Small intestine (tissue), 7 donors: ENCODE measurements around the gene BLVRB. TPM values are rescaled to one million over a fixed set of nuclear protein-coding genes. Genes with fewer than 3 reads are reported as not detected.
"Not testable (repeated sequence)": the region's sequence is repeated elsewhere in the genome, so short reads cannot be mapped to it uniquely, and the experiment has no call there.

Experiments used
- DNase-seq, 2 donors: peaks; one replicate each; pipeline versions ENCODE4 v3.0.0 to v3.0.0-alpha.2; 2013
- FAIRE-seq: peaks from 2 replicates; lab custom pipeline; 2012; peaks lifted over from hg19 to GRCh38; lab: Jason Lieb, UNC
- H3K27ac ChIP-seq, 3 donors: one replicate each; pipeline ENCODE4 v1.5.1; 2013; ENCODE audit warnings: low read length in 2 of 3, mild to moderate bottlenecking in 2 of 3, control low read depth in 1 of 3, inconsistent platforms in 1 of 3, low read depth in 1 of 3, moderate library complexity in 1 of 3
- H3K27me3 ChIP-seq, 3 donors: one replicate each; pipeline ENCODE4 v1.6.1; 2013; ENCODE audit warnings: low read length in 3 of 3, inconsistent platforms in 1 of 3; ENCODE audit not compliant: control insufficient read depth in 3 of 3, insufficient read depth in 3 of 3
- H3K36me3 ChIP-seq, 3 donors: one replicate each; pipeline ENCODE4 v1.6.1; 2013; ENCODE audit warnings: low read length in 3 of 3, inconsistent platforms in 1 of 3, low read depth in 1 of 3, mild to moderate bottlenecking in 1 of 3, moderate library complexity in 1 of 3; ENCODE audit not compliant: control insufficient read depth in 3 of 3, insufficient read depth in 2 of 3
- H3K4me1 ChIP-seq, 3 donors: one replicate each; pipeline ENCODE4 v1.6.1; 2013; ENCODE audit warnings: low read length in 2 of 3, inconsistent platforms in 1 of 3, low read depth in 1 of 3, mild to moderate bottlenecking in 1 of 3, moderate library complexity in 1 of 3; ENCODE audit not compliant: control insufficient read depth in 3 of 3, insufficient read depth in 2 of 3
- H3K4me3 ChIP-seq, 3 donors: one replicate each; pipeline ENCODE4 v1.5.1; 2013; ENCODE audit warnings: low read length in 3 of 3, control low read depth in 1 of 3, inconsistent platforms in 1 of 3, low read depth in 1 of 3, mild to moderate bottlenecking in 1 of 3, moderate library complexity in 1 of 3
- H3K9me3 ChIP-seq, 2 donors: one replicate each; pipeline ENCODE4 v1.6.1; 2013; ENCODE audit warnings: low read depth in 1 of 2, low read length in 1 of 2; ENCODE audit not compliant: control insufficient read depth in 2 of 2, insufficient read depth in 1 of 2
- whole genome bisulfite sequencing, 3 donors: extraction: QIAGEN DNeasy Blood & Tissue Kit; methylation state at CpG; one replicate each; pipeline ENCODE4 v1.1.7; 2013; 5-methylcytosine and 5-hydroxymethylcytosine counted together
- polyA plus RNA-seq, 4 donors: library from polyadenylated mRNA; stranded (reverse) in 3 of 4; unstranded in 1 of 4; fragments of 200-250 nt in 3 of 4; fragments of 120-200 nt in 1 of 4; gene quantifications; one replicate each; pipeline versions ENCODE4 v1.2.1 to v1.2.3, GENCODE V29; 2013
- donor health status: healthy with polysubstance abuse.
- donor health status: control.
- donor health status: control.
- donor health status: Bipolar disorder and iron deficiency.
- donor health status: healthy.

The BLVRB gene
- polyA plus RNA-seq, 4 donors, result 101 to 206 (median 201) TPM

DNA sequence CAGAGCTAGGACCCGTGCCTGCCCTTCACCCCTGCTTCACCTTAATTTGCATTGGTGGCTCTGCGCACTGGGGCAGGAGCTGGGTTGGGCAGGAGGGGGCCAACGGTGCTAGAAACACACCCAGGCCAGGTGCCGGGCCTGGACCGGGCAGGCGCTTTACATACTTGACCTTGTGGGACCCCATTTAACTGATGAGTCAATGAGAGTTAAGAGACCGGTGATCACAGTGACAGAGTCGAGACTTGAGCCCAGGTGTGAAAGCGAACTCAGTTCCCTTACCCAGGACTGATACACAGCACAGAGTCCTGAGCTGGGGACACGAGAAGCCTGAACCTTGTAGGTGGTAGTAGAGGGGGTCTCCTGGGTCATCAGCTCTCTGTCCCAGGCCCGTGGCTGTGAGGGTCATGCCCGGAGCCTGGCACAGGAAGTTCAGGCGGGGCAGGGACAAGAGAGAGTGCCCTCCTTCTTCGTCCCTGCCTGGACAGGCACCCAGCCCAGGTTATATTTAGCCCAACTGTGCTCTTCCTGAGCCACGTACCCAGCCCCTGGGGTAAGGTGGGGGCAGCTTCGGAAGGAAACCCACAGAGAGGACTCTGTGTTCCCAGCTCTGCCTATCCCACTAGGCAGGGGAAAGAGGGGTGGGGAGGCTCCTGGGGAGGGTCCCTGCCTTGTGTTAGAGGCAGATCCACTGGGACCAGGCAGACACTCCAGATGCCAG lies 54.3 kb downstream of the BLVRB start:
- FAIRE-seq (no peak), DNase-seq (no peak)
- 20 to 41% (median 32%) methylated on average over 16 of the region's 16 CpGs for WGBS, 3 donors
- Histone ChIP-seq H3K9me3 (no peaks in the 10 kb centered on the region), H3K36me3 (no peaks in the 10 kb centered on the region), H3K27me3 (peaks cover 0 to 4% (median 0%) of the 10 kb centered on the region in 3 donors), H3K4me1 (peaks cover 0 to 15% (median 0%) of the 10 kb centered on the region in 3 donors), H3K27ac (peak overlapping the region in 1 of 3 donors; percentile 41), H3K4me3 (no peak overlapping the region)

DNA sequence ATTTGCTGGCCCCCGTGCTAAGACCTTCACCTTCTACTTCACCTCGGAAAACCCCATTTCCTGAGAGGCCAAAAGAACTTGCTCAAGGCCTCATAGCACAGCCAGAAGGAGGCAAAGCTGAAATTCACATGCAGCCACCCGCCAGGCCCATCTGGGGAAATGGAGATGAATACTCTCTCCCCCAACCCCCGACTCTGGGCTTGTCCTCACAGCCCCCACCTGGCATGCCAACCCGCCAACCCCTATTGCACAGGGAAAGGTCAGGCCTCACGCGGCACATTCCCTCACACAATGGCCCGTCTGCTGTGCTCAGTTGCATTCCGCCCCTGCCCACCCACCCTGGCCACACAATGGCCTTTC lies 55.5 kb downstream of the BLVRB start:
- Histone ChIP-seq H3K27me3 (peaks cover 0 to 4% (median 0%) of the 10 kb centered on the region in 3 donors), H3K9me3 (no peaks in the 10 kb centered on the region), H3K27ac (no peak overlapping the region), H3K4me1 (peaks cover 0 to 10% (median 0%) of the 10 kb centered on the region in 3 donors), H3K36me3 (no peaks in the 10 kb centered on the region), H3K4me3 (no peak overlapping the region)
- WGBS, 3 donors, result 73 to 80% (median 76%) methylated on average over 9 of the region's 9 CpGs
- FAIRE-seq (no peak), DNase-seq (no peak)

DNA sequence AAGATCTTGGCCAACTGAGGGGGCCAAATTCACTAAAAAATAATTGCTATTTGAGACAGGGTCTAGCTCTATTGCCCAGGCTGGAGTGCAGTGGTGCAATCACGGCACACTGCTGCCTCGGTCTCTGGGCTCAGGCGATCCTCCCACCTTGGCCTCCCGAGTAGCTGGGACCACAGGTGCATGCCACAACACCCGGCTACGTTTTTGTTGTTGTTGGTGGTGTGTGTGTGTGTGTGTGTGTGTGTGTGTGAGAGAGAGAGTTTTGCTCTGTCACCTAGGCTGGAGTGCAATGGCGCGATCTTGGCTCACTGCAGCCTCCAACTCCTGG lies 57.0 kb downstream of the BLVRB start:
- not testable (repeated sequence) for H3K9me3 ChIP-seq, H3K27ac ChIP-seq, H3K27me3 ChIP-seq, H3K36me3 ChIP-seq, DNase-seq, H3K4me1 ChIP-seq, H3K4me3 ChIP-seq, FAIRE-seq
- WGBS, 3 donors, result 82 to 85% (median 83%) methylated on average over 8 of the region's 8 CpGs

GRCh38 chr19:40407714-40408597 lies 57.6 kb downstream of the BLVRB start:
- FAIRE-seq, result no peak
- Histone ChIP-seq H3K4me1 (peaks cover 0 to 11% (median 0%) of the 10 kb centered on the region in 3 donors), H3K27me3 (no peaks in the 10 kb centered on the region), H3K36me3 (no peaks in the 10 kb centered on the region), H3K4me3 (no peak overlapping the region), H3K9me3 (no peaks in the 10 kb centered on the region), H3K27ac (no peak overlapping the region)
- no peak for DNase-seq
- WGBS, 3 donors, result 20 to 50% (median 28%) methylated on average over 21 to 22 of the region's 22 CpGs

DNA sequence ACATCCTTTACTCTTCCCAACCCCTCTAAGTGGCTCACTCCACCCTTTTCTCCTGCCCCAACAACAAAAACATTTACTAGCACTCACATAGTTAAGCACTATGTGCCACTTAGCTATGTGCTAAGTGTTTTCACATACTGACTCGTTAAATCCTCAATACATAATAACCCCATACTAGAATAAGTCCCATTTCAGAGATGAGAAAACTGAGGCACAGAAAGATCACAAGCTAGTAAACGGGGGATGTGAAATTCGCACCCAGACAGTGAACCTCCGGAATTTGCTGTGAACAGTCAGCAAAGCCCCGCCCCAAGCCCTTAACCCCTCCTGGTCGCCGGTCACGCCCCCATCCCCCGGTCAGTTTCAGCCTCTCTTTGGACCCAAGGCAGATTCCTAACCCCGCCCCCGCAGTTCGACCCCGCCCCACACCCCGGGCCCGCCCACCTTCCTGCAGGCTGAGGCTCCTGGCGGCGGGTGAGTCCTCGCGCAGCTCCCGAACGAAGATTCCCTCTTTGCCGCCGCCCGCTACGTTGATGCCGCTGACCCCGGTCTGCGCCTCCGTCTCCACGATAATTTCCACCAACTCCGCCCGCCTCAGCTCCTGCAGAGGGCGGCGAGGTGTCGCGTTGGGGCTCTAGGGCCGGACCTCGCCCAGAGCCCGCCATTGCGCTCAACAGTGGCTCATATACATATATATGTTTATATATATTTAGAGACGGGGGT lies 62.1 kb downstream of the BLVRB start:
- no peak for FAIRE-seq
- Histone ChIP-seq H3K27ac (peak overlapping the region; percentile 12 to 82 (median 82)), H3K4me1 (peaks cover 0 to 8% (median 0%) of the 10 kb centered on the region in 3 donors), H3K36me3 (no peaks in the 10 kb centered on the region), H3K4me3 (peak overlapping the region in 2 of 3 donors; percentile 47 to 68), H3K27me3 (no peaks in the 10 kb centered on the region), H3K9me3 (no peaks in the 10 kb centered on the region)
- DNase-seq, result peak; percentile 78 to 91
- WGBS, 3 donors, result 0 to 1% (median 1%) methylated on average over 41 of the region's 41 CpGs

DNA sequence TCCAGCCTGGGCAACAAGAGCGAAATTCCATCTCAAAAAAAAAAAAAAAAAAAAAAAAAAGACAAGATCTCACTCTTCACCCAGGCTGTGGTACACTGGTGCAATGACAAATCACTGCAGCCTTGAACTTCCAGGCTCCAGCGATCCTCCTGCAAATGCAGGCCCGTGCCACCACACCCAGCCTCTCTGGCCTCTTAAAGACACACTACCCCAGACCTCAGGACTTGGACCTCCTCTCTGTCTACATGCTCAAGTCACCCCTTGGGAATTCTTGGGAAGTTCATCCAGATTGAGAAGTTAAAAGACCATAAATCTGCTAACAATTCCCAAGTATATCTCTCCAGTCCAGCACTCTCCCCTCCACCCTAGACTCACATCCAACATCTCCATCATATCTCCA lies 65.0 kb downstream of the BLVRB start:
- FAIRE-seq, result no peak
- Histone ChIP-seq H3K27ac (no peak overlapping the region), H3K4me3 (no peak overlapping the region), H3K36me3 (peaks cover 0 to 11% (median 3%) of the 10 kb centered on the region in 3 donors), H3K9me3 (no peaks in the 10 kb centered on the region), H3K27me3 (no peaks in the 10 kb centered on the region), H3K4me1 (peaks cover 0 to 13% (median 2%) of the 10 kb centered on the region in 3 donors)
- 24 to 48% (median 27%) methylated on average over 2 to 3 of the region's 3 CpGs for WGBS, 3 donors
- no peak for DNase-seq

DNA sequence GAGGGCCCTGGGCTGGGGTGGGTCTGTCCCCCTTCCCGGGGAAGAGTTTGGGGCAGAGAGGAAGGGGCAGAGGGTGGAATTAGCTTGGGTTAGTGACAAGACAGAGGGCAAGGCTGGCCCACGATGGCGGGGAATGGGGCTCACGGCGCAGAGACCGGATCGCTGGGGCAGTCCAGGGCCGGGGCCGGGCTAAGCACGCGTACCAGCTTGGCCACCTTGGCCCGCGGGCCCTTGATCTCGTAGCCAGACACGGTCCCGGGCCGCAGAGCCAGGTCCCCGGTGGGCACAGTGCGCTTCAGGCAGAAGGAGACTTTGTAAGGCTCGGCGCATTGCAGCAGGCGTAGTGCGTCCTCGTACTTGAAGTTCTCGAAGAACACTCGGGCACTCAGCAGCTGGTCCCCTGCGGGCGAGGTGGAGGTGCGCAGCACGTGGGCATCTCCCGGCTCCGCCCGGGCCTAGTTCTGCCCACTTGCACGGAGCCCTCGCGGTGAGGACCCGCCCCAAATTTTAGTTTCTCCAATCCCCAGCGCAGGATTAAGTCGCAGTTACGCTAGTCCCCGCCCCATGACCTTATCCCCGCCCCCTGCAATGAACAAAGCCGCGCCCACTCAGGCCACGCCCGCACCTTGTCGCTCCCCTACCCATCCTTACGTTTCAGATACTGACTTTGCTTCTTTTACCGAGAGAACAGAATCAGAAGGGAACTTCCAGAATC lies 67.0 kb downstream of the BLVRB start:
- 42 to 44% (median 42%) methylated on average over 37 to 49 of the region's 49 CpGs for WGBS, 3 donors
- FAIRE-seq, result no peak

More for the DNA sequence above, 67.0 kb downstream of the BLVRB start:
- DNase-seq, result peak; percentile 55 to 79
- Histone ChIP-seq H3K9me3 (no peaks in the 10 kb centered on the region), H3K27me3 (no peaks in the 10 kb centered on the region), H3K4me3 (peak overlapping the region in 1 of 3 donors; percentile 4), H3K27ac (peak overlapping the region in 1 of 3 donors; percentile 25), H3K36me3 (peaks cover 0 to 11% (median 3%) of the 10 kb centered on the region in 3 donors), H3K4me1 (peaks cover 0 to 13% (median 2%) of the 10 kb centered on the region in 3 donors)
